Coronary artery (tissue), 2 donors: ENCODE measurements around the gene DCAF6.

Source experiments
- DNase-seq: peaks from one replicate; pipeline ENCODE4 v3.0.0-alpha.2; 2017; ENCODE audit warnings: low spot score
- H3K27ac ChIP-seq, 2 donors: fragments of 200-600 bp; sonication (generic); one replicate each; pipeline ENCODE4 v1.5.1; 2016 to 2019
- H3K4me3 ChIP-seq: fragments of 200-600 bp; sonication (generic); 2 replicates; pipeline ENCODE4 v1.5.1; 2016; ENCODE audit warnings: mild to moderate bottlenecking, moderate library complexity
- CTCF ChIP-seq: fragments of 200-600 bp; sonication (generic); IDR thresholded peaks from one replicate; pipeline ENCODE4 v1.5.1; 2019; ENCODE audit warnings: antibody characterized with exemption

DCAF6 gene

GRCh38 chr1:168121401-168122011 lies 185.0 kb downstream of the DCAF6 start:
- Histone ChIP-seq H3K27ac (peak overlapping the region; percentile 65 to 85), H3K4me3 (peak overlapping the region; percentile 31)
- DNase-seq: peak; percentile 95
- no peak for TF ChIP-seq CTCF

GRCh38 chr1:168125051-168125450 lies 188.6 kb downstream of the DCAF6 start:
- Histone ChIP-seq H3K4me3 (no peak overlapping the region), H3K27ac (no peak overlapping the region)
- TF ChIP-seq CTCF: no peak
- no peak for DNase-seq
